K562 (cell line): ENCODE results near the gene DNAJC2.

Experiments used
- CTCF ChIP-seq, 3 experiments: IDR thresholded peaks in 2 of 3; conservative IDR thresholded peaks in 1 of 3; 2 replicates each; pipeline ENCODE4 v1.5.1; 2011 to 2012; ENCODE audit warnings: low read length in 3 of 3, mild to moderate bottlenecking in 3 of 3, control low read depth in 2 of 3, improper control_type of control experiment in 1 of 3, inconsistent platforms in 1 of 3, low read depth in 1 of 3, mixed read lengths in 1 of 3, moderate library complexity in 1 of 3; ENCODE audit not compliant: insufficient read depth in 2 of 3
- EZH2 ChIP-seq: IDR thresholded peaks from 2 replicates; pipeline ENCODE4 v1.6.1; 2012; ENCODE audit warnings: low read depth, mild to moderate bottlenecking, inconsistent platforms, low read length, borderline replicate concordance
- GABPA ChIP-seq: fragments of 200-800 bp; sonication (Bioruptor generic); conservative IDR thresholded peaks from 2 replicates; pipeline ENCODE4 v1.6.1; 2016; ENCODE audit warnings: low read depth, missing genetic modification characterization, missing compliant biosample characterization
- HMGXB4 ChIP-seq: sonication (generic); formaldehyde crosslinking; IDR thresholded peaks from 2 replicates; pipeline ENCODE4 v1.8.1; 2023; ENCODE audit warnings: mild to moderate bottlenecking, missing genetic modification reagents
- L3MBTL2 ChIP-seq: fragments of 450-650 bp; IDR thresholded peaks from 2 replicates; pipeline ENCODE4 v1.6.1; 2016; ENCODE audit warnings: mild to moderate bottlenecking, moderate library complexity
- ZKSCAN1 ChIP-seq: fragments of 150-350 bp; IDR thresholded peaks from 2 replicates; pipeline ENCODE4 v1.6.1; 2016; ENCODE audit warnings: low read depth, low read length
- ZNF23 ChIP-seq: fragments of 250-450 bp; sonication (Bioruptor Pico); IDR thresholded peaks from 2 replicates; pipeline ENCODE4 v1.4.0; 2020; ENCODE audit warnings: mild to moderate bottlenecking
- TF ChIP-seq, protein P1 (sequence below): sonication (generic); formaldehyde crosslinking; IDR thresholded peaks from 2 replicates; pipeline ENCODE4 v1.9.0; 2022; ENCODE audit warnings: mild to moderate bottlenecking, missing genetic modification reagents

GRCh38 chr7:103373866-103374643, 29.5 kb upstream of the DNAJC2 start:
- TF ChIP-seq L3MBTL2 (no peak), CTCF (IDR thresholded peaks at IDR 0.05 in 2 of 3, conservative IDR thresholded peaks at IDR 0.05 in 1 of 3; ENCODE audit: insufficient read depth in 2 of 3, low read depth in 1 of 3, low read length in 3 of 3) (no peak), EZH2 (no peak), HMGXB4 (CRISPR knock-in tag) (no peak), ZKSCAN1 (no peak), GABPA (tag) (no peak), ZNF23 (CRISPR knock-in tag) (no peak)
- TF ChIP-seq, protein P1, sequence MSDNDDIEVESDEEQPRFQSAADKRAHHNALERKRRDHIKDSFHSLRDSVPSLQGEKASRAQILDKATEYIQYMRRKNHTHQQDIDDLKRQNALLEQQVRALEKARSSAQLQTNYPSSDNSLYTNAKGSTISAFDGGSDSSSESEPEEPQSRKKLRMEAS (CRISPR knock-in tag), result no peak
